Hippocampal formation (tissue), 2 donors: ENCODE data around the gene TBC1D20.
"Not testable (repeated sequence)": the region's sequence is repeated elsewhere in the genome, so short reads cannot be mapped to it uniquely, and the experiment has no call there.

ENCODE experiments used
- DNase-seq, 2 donors: peaks; one replicate each; lab custom pipeline; 2025; lab: John Stamatoyannopoulos, UW

TBC1D20 gene

DNA sequence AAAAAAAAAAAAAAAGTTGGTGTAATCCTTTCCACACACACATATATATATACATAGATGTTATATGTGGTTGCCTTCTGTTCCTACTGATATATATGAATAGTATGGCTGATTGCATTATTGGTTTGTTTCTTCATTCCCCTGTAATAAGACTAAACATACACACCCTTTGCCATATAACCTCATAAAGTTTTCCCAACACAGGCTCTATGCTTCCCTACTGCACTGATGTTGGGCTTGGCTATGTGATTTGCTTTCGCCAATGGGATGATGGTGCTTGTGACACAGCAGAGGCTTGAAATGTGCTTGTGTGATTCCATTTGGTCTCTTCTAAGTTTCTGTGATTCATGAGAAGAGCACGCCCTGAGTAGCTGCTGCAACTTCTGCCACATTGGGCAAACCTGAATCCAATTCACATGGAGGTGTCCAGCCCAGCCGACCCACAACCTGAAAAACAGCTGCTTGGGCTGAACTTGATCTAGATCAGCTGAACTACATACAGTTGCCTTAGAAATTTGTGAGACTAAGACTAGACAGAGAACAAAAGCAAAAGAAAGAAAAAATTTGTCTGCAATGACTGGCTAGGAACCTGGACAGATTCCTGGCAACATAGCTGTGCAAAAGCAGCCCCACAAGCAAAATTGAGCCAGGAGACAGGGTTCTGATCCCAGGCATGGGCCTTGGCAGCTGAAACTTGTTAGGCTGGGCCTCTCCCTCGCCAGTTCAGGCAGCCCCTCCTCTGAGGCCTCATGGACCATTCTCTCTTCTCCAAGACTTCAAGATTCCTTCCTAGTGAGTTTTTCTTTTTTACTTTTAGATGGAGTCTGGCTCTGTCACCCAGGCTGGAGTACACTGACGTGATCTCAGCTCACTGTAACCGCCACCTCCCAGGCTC, 13.4 kb upstream of the TBC1D20 start:
- DNase-seq = no peak

DNA sequence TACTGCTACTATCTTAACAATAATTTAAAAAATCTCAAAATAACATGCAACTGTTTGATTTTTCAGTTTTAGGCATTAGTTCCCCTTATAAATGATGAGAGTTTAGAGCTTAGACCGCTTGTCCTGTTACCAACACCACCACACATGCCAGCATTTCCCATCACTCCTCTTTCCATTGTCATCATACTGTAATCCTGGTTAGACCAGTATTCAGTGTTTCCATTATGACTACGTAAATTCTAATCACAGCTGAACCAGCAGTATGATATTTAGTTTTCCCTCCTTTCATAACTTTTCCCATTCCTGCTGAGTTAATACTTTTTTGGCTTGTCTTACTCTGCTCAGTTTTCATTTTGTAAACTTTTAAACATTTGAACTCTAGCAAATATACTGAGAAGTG, 12.2 kb upstream of the TBC1D20 start:
- DNase-seq = no peak

DNA sequence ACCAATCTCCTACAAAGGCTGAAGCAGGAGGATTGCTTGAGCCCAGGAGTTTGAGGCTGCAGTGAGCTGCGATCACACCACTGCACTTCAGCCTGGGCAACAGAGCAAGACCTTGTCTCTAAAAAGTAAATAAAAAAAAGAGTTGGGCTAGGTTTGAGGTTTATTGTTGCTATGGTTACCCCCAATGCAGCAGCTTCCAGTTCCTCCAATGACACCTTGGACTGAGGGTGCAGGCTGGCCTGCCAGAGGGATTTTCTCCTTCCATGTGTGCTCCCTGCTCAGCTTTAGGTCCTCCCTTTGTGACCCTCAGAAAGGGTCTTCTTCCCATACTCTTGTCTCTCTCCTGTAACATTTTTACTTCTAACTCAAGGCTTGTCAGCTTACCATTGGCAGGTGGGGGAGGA, 10.6 kb upstream of the TBC1D20 start:
- no peak for DNase-seq

DNA sequence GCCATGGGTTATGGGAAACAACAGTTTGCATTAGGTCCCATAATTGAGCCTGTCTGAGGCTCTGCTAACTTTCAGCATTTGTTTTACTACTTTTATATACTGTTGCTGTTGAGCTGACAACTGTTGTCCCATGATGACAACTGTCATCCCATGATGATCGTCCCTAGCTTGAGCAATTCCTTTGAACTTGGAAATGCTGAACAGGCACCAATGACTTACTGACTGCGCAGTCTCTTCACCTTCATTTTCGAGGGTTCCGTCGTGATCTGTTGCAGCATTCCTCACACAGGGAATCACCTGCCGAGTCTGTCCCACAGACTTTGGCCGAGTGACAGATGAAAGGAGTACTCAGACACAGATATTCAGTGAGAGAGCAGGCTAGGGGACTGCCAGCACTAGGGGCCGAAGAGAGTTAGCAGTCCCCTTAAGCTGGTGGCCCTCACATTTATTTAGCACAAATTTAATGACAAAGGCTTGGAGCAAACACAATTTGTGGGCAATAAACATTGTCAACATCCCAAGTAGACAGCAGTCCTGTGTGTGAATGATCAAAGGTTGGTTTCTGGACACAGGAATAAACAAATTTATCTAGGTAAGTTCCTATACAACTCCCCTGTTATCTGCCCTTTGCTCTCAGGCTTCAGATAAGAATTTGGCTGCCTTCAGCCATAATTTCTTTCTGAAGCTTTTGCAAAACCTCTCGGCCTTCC, 10.0 kb upstream of the TBC1D20 start:
- no peak for DNase-seq

DNA sequence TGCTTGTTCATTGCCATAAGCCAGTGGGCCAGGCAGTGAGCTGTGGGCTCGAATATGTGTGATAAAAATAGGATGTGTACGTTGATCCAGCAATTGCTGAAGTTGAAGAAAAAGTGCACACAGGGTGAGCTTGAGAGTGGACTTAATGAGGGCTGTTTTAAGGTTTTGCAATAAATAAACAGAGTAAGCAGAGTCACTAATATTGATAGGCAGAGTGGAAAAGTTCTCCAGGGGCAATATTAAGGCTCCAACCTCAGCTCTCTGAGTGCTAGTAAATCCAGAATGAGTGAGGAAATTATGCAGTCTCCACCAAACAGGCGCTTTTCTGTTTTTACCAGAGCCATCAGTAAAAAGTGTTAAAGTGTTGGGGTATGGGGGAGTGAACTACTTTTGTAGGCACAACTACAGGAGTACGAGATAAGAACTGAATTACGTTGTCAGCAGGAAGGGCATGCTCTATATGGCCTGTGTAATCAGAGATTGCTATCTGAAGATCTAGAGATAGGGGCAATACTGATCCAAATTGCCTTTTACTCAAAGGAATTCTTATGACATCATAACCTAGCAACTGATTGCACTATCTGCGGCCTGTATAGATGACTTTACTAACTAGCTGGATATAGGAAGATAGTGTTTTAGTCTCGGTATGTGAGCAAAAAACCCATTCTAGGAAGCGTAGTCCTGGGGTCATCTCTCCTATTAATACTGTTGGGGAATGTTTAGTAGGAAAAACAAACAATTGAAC, 7.6 kb upstream of the TBC1D20 start:
- no peak for DNase-seq

DNA sequence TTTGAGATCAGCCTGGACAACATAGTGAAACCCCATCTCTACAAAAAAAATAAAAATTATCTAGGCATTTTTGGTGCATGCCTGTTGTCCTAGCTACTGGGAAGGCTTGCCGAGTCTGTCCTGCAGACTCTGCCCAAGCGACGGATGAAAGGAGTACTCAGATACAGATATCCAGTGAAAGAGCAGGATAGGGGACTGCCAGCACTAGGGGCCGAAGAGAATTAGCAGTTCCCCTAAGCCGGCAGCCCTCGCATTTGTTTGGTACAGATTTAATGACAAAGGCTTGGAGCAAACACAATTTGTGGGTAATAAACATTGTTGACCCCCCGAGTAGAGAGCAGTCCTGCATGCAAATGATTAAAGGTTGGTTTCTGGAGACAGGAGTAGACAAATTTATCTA, 5.4 kb upstream of the TBC1D20 start:
- DNase-seq = no peak

DNA sequence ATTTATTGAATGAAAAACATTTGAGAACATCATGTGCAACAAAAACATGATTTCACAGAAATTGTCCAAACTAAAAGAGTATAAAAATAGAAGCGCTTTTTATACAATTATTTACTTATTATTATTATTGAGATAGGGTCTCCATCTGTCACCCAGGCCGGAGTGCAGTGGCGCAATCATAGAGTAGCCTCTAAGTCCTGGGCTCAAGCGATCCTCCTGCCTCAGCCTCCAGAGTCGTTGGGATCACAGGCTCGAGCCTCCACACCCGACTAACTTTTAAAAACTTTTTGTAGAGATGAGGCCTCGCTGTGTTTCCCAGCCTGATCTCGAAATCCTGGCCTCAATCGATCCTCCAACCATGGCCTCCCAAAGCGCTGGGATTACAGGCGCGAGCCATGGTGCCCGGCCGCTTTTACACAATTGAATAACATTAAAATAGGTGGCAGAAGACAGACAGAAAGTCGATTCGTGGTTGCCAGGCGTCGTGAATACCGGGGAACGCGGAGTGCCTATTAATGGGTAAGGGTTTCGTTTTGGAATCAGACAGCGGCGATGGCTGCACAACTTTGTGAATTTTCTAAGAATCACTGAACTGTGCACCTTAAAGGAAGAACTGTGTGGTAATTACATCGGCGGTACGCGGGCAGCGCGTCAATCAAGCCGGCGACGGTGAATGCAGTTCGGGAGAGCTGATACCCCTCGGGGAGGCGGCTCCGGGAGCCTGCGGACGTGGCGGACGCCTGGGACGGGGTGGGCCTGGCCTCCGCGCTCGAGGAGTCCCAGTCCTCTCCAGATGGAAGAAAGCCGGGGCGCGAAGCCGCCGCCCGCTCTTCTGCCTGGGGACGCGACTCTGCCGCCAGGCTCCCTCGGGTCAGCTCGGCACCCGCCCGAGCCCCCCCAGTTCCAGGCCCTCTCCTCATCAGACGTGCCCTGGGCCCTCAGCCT, 807 bp downstream of the TBC1D20 start:
- DNase-seq = no peak

DNA sequence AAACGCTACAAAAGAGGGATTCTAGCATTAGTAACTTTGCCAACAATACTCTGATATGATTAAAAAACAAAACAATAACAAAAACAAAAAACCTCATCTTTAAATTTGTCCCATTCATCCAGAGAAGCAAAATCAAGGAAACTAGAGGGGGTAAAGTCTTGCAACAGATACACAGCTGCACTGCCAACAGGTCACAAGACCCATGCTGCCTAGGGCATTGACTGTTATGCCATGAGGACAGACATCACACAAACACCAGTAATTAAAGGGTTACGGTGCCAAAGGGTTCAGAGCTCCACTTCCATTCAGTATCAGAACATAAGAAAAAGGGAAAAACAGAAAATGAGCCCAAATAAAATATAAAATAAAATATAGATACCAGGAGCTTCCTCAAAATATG, 1.6 kb downstream of the TBC1D20 start:
- no peak for DNase-seq

DNA sequence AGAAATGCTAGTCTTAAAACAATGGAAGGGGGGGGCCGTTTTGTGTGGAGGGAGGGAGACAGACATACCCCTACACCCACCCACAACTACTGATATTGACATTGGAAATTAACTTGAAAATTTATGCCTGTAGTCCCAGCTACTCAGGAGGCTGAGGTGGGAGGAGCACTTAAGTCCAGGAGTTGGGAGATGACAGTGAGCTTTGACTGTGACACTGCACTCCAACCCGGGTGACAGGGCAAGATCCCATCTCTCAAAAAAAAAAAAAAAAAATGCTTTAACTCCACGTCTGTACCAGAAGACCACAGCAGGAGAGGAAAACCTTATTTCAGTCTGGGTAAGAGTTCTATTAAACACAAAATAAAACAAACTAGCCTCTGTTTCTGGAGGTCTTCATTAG, 2.2 kb downstream of the TBC1D20 start:
- no peak for DNase-seq

DNA sequence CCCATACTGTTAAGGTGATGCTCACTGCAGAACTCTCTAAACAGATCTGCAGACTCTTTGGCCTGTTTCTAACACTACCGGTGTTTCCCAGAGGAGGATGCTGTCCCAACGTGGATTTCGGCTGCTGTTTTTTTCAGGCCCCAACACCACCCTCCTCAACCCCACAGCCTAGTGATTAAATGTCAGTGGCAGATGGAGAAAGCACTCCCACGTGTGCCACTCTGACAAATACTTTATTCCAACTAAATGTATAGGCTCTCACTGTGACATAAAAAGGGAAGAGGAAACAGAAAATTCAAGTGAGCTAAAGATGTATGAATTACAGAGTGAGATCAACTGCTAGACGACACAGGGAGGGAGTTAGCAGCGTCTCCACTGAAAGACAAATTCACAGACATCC, 3.6 kb downstream of the TBC1D20 start:
- no peak for DNase-seq

DNA sequence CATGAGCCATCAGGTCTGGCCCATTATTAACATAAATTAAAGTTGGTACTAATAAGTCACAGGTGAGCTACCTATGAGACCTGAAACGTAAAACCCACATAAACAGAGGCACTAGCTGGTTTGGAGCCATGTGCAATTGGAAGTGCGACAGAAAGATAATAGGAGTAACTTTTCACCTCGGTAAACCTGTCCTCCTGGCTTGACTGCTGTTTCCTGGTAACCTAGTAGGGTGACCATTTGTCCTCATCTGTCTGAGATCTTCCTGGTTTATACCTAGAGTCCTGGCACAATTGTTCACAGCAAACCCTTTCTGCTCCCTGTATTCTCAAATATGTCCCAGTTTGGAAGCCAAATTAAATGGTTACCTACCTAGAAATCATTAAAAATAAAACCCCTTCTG, 7.4 kb downstream of the TBC1D20 start:
- DNase-seq = no peak

DNA sequence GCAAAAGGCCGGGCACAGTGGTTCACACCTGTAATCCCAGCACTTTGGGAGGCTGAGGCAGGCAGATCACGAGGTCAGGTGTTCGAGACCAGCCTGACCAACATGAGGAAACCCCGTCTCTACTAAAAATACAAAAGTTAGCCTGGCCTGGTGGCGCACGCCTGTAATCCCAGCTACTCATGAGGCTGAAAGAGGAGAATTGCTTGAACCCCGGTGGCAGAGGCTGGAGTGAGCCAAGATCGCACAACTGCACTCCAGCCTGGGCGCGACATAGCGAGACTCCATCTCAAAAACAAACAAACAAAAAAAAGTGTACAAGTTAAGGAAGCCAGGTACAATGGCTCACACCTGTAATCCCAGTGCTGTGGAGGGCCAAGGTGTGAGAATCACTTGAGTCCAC, 10.3 kb downstream of the TBC1D20 start:
- DNase-seq = not testable (repeated sequence)

DNA sequence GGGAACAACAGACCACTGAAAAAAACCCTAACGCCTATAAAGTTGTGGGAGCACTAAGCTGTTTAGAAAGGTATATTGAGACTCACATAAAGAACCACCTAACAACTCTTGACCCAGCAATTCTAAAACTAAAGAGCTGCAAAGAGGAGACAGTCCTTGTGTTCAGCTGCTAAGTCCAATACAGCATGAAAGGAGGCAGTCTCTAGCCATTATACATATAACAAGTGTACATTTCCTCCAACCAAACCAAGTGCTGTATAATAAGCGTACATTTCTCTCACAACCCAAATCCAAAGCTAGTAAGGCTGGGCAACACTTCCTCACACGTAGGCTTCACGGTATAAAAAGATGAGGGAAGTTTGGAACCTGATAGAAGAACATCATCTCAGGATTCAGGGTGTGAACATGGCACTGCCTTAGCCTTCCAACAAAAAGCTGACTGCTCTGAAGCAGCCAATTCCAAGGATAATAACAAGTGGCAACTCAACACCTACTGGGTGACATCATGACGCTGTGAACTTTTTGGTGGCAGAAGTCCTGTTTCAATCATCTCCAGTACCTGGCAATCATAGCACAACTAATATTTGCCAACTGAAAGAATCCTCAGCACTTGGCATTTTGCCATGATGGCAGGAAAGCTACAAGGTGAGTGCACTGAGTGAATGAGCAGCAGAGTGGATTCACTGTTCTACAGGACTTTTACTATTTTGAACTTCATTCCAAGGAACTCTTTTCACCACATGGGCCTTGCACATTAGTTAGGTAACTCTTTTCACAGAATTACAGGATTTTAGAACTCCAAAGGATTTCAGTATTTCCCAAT, 16.6 kb downstream of the TBC1D20 start:
- DNase-seq = no peak

DNA sequence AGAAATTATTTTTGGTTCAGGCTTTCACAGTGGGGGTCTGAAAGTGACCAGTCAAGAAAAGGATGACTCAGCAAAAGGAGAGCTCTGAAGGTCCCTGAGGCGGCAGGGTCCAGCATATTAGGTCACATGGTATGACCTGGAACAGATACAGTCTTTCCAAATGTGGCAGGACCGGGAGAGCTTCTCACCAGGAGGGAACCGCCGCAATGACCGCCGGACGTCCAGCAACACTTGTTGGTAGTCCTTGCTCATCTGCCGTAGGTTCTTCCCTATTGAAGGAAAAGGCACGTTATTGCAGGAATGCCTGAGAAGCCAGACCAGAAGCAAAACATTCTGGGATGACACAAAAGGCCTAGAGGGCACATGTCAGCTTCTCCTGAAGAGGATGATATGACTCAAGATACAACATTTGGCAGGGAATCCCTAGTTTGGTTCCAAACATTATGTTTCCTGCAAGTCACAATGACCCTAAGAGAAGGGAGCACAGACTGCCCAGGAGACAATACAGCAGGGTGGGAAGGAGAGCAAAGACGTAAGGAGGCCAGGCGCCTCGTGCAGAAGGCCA, 17.4 kb downstream of the TBC1D20 start:
- no peak for DNase-seq

DNA sequence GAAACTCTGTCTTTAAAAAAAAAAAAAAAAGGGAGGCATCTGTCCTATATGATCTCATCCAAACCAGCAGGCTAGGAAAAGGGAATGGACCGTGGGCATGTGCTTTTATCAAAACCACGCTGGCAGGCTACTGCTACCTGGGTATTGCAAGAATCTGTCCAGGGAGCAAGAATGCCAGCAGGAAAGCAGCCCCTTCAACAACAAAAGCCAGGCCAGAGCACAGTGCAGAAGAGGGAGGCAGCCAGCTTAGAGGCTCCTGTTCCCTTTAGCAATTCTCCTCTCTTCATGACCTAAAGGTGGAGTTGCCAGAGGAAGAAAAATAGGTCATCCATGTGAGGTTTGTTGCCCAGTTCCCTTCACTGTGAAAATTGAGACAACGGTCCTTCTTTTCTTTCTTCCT, 18.2 kb downstream of the TBC1D20 start:
- no peak for DNase-seq

DNA sequence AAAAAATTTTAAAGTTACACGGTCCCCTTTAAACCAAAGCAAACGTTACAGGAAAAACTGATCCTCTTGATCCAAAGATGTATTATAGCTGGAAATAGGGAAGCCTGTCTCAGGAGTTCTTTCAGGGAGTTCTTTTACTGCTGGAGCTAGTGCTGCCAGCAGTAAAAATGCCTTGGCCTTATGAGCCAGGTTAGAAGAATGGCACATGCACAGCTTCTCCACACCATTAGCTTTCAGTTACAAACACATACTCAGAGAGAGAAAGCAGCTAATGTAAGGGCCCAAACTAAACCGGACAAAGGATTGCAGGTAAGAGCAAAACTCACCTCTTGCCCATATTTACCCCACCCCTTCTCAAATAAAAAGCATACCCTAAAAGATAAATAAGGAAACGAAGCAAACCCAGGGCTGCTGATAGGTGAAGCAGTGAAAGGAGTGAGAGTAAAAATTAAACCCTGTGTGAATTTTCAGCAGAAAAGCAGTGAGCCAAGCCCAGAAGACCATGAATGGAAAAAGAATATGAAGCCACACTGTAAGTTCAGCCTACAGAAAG, 19.0 kb downstream of the TBC1D20 start:
- DNase-seq = no peak

DNA sequence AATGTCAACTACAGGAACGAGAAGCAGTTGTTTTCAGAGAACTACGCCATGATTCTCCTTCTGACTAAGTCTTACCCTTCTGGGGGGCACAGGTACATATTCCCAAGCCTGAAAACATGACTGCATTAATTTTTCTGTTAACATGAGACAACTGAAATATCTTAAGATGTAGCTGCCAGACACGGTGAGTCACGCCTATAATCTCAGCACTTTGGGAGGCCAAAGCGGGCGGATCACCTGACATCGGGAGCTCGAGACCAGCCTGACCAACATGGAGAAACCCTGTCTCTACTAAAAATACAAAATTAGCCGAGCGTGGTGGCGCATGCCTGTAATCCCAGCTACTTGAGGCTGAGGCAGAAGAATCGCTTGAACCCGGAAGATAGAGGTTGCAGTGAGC, 21.7 kb downstream of the TBC1D20 start:
- no peak for DNase-seq

DNA sequence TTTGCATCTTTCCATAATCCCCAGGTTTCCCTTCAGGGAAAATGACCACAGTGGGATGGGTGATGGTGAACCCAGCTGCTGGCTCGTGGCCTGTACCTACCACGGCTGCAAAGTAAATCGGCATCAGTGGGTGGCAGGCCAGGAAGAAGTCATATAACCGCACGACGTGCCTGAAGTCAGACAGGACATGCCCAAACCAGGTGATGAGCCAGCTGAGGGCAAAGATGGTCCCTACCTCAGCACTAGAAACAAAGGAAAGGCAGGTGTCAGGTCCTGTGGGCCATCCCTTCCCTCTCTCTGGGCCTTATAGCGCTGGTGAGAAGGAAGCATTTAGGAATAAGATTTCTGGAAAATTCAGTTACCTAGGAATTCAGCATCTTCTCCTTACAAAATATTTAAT, 22.2 kb downstream of the TBC1D20 start:
- no peak for DNase-seq

DNA sequence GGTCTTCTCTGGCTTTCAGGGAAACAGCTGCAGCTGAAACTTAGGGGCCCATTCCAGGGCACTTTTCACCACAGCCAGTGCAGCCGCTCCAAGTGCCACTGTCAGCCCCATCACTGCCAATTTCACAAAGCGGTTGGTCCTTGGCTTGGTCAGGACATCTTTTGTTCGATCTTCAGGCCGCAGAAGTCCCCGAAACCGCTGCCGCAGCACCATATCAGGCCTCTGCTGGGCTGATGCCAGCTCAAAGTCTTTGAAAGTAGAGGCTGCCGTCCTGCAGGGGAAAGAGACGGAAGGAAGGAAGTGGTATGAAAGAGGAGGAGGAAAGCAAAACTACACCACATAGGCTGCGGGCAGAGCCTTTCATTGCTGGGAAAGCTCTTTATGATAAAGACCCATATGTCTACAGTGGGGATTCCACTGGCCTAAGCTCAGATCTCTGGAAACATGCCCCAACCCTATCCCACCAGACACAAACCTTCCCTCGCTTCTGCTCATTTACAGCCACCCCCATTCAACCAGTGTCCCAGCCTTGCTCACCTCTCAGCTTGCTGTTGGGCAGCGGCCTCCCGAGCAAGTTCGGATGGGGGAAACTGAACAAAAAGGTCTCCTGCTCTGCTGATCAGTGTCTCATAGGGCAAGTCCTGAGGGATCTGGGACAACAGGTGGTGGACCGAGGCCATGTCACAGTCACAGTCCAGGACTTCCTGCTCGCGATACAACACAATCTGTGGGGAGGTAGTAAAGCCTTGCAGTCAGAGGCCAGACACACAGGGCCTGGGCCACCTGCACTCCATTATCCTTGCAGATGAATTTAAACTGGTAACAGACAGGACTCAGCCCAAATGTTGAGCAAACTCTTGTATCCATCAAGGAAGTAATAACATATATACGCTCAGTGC, 23.5 kb downstream of the TBC1D20 start:
- DNase-seq = no peak
